DMS 273 (cell line): ENCODE measurements around the gene PIP4K2A.

ENCODE experiments used
- DNase-seq: peaks from one replicate; lab custom pipeline; 2025; ENCODE audit not compliant: unreplicated experiment; lab: John Stamatoyannopoulos, UW

The PIP4K2A gene

DNA sequence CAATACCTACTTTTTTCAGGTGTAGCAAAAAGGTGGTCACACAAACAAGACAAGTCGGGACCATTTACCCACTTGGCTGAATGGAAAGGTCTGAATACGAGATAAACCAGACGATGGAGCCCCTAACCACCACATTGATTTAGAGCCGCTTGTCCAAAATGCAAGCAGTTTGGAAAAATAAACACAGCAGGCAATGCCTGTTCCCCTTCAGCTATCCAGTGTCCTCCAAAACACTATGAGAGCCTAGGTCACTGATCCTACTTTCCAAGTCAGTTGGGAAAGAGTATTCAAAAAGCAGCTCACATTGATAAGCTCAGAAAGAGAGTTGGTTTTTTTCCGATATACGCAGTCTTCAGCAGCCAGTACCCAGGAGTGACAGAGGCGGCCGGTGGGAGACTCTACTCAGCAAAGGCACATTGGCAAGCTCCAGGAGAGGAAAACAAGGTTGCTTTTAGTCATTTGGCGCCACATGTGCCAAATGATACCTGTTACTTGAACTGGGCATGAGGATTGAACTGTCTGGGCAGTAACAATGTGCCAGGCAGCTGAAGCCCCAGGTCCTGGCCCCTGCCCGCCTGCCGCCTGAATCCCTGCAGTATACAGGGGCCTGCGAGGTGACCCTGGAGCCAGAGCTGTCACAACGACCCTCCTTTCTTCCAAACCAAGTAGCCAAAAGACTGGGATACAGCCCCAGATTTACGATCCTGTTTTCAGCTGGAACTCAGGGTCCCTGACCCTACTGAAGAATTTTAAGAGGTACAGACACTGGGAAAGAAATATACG, 109.8 kb downstream of the PIP4K2A start:
- no peak for DNase-seq

DNA sequence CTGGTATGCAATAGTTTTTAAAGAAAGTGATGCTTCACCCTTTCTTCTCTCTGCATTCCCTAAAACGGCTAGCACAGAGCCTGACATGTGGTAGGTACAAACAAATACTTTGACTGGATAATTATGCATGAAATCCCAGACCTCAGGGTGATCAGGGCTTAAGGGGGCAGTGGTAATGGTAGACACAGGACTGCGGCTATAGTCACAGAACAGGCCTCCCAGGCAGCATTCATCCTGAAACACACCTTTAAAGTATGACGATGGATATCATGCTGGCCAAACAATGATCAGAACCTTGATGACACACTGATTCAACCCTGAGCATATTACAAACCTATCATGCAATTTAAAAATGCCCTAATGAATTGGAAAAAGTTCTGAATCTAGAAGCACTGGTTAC, 110.8 kb downstream of the PIP4K2A start:
- no peak for DNase-seq

DNA sequence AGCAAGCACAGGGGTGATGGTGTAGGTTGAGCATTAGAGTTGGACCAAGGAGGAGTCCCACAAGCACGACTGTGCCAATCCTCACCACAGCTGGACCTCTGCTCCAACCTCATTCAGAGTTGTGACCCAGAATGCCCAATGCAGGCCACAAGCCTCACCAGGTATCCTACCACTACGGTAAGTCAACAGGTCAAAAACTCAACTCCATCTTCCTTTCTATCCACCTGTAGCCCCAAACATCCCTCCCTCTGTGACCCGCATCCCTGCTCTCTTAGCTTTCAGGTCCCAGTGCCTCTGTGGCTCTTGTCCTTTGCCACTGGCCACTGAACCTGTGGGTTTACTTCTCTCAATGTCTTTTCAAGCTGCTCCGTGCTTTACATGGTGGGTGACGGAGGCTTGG, 112.8 kb downstream of the PIP4K2A start:
- no peak for DNase-seq

DNA sequence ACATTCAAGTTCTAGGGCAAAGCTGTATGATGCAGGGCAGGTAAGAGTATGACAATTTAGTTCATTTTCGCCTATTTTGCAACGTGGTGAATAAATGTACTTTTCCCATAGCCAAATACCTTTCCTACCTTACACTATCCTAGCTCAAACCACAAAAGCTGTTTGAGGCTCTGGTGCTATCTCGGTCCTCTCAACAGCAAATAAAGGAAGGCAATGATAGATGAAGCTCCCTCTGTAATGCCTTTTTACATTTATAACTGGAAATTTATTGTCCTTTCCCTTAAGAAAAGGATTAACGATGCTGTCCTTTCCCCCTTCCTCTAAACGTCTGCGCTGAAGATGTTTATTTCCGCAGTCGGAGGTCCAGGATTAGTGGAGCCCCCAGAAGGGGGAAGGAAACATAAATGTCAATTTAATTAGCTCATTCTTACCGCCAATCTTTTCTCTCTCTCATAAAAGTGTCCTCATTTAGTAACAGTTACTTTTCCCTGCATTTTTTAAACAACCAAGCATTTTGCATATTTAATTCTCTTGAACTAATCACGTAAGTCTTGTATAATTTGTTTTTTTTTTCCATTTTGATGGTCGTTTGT, 114.6 kb downstream of the PIP4K2A start:
- no peak for DNase-seq

DNA sequence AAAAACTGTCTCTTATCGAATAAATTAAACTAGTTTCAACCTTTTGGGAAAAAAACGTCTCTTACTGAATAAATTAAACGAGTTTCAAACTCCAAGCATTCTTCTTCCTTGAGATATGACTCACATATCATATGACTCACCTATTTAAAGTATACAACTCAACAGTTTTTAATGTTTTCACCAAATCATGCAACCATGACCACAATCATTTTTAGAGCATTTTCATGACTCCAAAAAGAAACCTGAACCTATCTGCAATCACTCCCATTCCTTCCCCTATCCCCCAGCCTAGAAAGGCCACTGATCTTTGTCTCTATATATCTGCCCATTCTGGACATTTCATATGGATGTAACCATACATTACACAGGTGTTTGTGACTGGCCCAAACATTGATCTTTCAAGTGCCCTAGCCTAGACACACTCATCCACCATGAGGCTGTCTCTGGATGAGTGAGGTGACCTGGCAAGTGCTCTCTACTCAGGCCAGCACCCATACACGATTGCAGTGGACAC, 115.3 kb downstream of the PIP4K2A start:
- DNase-seq = no peak

DNA sequence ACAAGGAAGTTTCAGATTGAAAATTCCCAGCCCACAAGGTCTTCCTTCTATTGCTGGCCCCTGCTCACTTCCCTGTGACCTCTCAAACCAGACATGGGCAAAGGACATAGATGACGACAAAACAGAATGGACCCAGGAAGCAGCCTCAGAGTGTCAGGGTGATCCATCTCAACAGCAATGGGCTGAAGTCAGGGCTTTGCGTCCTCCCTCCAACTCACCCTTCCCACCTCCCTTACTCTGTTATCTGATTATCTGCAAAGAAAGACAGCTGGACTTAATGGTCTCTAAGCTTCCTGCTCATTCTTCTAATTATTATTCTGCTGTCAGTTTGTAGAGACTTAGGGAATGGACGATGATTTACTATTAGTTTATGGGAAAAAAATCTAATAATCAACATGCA, 115.9 kb downstream of the PIP4K2A start:
- DNase-seq = peak; percentile 5

DNA sequence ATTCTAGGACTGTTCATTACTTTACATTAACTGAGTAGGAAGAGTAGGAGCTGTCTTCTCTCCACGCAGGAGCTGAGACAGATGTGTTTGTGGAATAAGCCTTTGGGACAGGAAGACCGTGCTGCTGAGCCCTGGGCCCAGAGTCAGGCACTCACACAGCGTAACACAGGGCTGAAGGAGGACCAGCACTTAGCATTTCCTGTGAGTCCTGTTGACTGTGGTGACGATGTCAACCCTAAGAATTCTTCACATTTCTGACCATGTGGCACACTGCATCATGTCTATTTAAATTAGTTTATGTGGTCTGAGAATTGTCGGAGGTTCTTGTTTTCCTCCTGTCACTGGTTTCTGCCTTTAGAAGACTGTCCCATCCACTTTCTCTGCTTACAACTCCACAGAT, 117.2 kb downstream of the PIP4K2A start:
- no peak for DNase-seq

DNA sequence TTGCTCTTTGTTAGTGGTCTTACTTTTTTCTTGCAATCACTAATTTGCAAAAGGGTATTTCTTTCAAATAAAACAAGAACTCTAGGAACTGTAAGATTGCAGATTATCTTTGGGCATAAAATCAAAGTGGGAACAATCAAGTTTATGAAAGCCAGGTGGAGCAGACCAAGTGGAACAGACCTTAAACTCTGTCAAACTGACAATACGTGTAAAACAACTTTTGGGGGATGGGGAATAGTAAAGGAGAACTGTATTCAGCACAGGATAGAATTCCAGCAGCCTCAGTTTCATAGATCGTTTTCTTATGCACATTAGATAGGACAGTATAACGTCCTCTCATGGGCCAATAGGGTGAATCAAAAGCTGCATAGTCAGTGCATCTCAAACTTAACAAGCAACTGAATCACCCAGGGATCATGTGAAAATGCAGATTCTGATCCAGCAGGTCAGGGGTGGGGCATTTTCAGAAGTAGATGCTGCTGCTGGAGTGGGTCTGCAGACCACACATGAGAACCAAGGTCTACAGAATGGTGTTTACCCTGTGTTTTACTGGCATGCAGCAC, 120.7 kb downstream of the PIP4K2A start:
- no peak for DNase-seq

DNA sequence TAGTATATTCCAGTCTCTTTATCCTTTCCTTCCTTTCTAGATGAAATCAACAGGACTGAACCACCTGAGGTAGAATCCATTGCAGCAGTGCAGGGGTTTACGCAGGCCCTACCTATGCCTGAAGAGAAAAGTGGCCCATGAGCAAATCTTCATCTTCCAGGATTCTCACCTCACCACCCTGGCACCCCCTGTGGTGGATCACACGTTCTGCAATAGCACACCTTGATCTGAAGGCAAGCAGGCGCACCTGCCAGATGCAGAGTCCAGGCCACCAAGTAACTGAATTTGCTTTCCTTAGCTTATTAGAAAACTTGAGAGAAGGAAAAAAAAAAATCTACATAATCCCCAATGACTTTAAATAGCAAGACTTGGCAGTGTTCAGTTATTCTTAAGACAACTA, 121.4 kb downstream of the PIP4K2A start:
- DNase-seq = no peak

DNA sequence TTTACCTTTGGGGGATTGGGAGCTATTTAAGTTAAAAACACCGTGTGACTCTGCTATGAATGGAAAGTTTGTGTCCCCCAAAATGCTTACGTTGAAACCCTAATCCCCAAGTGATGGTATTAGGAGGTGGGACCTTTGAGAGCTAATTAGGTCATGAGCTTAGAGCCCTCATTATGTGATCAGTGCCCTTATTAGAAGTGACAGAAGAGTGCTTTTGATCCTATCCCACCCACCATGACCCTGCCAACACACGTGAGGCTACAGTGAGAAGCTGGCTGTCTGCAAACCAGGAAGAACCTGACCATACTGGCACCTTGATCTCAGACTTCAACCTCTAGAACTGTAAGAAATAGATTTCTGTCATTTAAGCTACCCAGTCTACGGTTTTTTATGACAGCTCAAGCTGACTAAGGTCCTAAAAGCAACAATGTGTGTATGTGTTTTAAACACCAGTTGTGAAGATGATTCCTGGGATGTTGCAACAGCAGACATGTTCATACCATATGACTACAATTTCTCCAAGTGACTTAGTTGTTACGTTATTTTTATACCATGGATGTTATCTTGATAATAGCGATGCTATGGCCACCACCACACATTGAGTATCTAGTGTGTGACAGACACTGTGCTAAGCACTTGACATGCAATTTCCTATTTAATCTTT, 124.4 kb downstream of the PIP4K2A start:
- no peak for DNase-seq

DNA sequence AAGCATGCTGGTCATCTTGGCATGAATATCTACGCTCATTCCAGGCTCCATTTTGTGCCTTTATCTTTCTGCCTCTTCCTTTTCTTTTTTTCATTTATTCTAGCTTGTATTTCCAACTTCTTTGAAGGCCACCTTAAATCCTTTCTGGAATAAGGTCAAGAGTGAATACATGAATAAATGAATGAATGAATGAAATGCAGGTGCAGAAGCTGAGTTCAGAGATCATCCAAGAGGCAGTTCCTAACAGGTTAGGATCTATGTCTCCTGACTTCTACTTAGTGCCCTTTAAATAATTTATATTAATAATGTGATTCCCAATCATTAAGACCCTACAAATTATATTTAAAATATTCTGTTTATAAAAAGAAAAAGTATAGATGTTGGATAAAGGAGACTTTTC, 125.9 kb downstream of the PIP4K2A start:
- DNase-seq = no peak

DNA sequence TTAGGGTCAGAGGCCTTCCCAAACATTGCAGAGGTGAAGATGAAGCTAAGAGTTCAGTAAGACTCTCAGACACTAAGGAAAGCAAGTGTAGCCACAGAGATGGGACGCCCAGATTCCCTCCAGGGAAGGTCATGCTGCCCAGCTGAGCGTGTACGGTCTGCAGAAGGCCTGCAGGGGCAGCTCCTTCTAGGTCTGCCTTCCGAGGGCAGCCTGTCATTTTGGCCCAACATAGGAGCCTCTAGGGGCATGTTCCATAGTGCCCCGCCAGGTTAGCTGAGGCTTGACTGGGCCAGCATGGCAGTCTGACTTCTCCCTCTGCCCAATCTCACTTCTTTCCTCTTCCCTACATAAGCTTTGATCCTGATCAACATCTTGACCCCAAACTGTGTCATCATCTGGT, 130.7 kb downstream of the PIP4K2A start:
- no peak for DNase-seq

DNA sequence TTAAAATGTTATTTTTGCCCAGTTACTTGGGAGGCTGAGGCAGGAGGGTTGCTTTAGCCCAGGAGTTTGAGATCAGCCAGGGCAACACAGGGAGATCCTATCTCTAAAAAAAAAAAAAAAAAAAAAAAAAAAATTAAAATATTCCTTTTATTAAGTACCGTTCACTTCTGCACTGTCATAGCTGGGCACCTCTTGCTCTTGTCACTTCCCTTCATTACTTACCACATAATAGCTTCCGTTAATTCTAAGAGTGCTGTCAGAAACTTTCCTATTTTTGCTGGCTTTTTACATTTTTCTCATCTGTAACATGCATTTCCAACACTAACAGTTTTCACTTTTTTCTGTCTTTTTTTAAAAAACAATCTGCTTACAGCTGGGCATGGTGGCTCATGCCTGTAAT, 132.9 kb downstream of the PIP4K2A start:
- no peak for DNase-seq

DNA sequence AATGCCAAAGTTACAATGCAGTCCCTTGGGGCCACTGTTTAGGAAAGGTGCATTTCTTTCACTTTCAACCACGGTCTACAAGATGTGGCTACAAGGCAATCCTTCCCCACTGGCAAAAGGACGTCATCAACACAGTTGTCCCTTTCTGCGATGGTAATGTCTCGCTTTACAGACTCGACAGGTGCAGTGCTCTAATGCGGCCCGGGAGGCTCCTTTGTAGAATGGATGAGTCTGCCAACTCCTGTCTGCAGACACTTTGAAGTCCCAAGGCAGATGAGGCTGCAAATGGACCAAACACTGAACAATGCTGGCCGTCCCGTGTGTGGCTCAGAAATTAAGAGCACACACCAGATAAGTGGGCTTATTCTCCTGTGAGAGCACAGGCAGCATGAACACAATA, 133.7 kb downstream of the PIP4K2A start:
- DNase-seq = no peak

DNA sequence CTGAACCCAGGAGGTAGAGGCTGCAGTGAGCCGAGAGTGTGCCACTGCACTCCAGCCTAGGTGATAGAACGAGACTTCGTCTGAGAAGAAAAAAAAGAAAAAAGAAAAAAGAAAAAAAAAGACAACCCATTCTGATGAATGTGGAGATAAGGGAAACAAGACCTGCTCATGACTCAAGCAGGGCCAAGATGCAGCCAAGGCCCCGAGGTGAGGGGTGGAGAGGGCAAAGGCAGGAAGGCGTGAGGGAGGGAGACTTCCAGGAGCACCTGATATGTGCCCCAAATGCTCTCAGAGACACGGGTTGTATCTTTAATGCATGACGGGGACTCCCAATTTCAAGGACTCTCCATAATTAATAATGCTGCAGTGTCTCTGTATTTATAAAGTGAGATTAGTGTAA, 134.6 kb downstream of the PIP4K2A start:
- no peak for DNase-seq

DNA sequence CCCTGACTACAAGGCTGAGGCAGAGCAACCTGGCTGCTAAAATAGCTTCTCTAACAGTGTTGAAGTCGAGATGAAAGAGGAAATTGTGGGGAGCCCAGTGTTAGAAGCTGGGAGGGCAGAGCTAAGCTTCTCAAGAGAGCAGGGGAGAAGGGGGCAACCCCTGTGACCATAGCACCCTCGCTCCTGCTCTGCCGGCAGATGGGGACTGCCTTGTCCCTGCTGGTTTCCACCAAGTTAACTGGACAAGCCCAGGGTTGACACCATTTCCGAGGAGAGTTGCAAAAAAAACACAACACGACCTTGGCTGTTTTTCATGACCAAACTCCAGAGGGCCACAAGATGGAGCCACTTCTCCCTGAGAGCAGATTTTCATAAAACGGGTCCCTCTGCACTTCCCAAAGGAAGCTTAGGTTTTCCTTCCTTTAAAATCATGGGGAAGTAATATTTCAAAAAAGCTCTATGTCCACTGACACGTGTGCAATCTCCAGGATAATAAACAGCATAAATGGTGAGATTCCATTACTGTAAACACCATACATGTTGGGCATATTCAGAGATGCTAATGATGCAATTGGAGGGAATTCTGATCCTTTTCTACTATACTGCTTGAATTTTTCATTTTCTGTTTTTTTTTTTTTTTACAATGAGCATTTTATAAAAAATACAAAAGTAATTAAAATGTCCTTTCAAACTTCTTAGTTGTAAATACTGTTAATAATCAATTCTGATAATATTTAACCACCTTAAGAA, 140.4 kb downstream of the PIP4K2A start:
- DNase-seq = peak; percentile 6

DNA sequence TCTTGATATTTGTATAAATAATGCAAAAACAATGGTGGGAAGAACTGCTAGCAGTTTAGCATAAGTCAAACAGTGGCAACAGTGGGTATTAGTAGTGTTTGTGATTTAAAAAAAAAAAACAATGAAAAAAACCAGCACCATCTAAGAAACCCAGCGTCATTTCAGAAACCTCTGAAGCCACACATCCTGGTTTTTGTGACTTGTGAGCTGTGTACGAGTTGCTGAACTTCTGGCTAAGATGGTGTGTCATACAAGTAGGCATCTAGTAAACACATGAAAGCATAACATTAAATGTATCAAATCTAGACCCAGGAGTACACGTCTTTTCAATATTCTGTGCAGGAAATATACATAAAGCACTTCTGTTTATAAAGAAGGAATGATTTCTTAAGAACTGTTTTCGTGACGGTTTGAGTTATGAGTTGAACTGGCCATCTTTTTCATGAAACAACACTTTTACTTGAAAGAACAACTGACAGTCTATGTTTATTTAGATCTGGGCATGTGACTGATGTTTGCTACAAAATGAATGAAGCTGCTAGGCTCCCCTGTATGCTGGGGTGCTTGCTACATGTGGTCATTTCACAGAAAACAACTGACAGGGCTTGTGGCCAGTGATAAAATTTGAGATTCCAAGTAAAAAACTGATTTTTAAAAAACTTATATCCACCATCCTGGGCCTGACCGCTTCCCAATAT, 143.5 kb downstream of the PIP4K2A start:
- DNase-seq = no peak

DNA sequence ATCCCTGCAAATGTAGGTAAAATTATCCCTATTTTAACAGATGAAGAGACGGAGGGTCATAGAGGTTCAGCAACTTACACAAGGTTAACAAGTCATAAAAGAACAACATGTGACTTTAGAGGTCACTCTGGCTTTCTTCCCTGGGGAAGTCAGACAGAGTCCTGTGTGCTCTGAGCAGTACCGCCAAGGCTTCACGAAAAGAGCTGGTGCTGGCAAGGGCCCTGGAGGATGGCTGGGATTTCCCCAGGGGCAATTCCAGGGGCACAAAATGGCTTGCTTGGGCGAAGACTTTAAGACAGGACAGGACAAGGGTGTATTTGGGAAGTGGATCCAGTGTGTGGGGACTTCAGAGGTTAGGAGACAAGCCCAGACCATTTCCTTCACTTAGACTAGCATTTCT, 144.1 kb downstream of the PIP4K2A start:
- no peak for DNase-seq

DNA sequence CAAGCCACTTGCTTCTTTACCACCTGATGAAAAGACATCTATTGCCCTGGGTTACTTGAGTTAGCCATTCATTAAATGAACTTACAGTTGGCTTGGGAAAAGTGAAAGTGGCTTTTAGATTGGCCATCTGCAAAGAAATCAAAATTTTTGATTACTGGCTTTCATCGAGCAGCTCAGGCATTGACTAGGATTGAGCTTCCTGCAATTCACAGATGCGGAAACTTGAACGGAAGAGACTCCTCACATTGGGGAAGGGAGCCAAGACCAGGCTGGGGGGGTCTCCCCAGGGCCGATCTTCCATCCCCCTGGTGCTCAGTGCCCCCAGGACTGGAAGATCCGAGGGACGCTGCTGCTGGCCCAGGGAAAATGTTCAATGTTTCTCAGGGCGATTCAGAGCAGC, 145.4 kb downstream of the PIP4K2A start:
- no peak for DNase-seq

DNA sequence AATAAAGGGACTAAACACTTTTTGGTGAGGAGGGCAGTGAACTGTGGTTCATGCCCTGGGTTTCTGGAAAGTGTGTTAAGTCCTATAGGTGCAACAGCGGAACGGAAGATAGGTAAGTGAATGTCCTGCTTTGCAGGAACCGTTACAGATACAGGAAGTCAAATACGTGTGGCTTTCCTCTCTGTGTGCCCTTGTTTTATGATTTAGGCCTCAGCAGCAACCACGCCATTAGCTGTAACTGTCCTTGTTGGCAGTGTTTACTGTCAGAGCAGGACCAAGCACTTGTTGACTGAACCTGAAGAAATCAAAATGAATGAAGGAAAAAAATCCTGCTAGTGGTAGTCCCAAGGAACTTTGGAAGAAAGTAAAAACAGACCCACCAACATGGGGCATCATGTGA, 150.3 kb downstream of the PIP4K2A start:
- no peak for DNase-seq

DNA sequence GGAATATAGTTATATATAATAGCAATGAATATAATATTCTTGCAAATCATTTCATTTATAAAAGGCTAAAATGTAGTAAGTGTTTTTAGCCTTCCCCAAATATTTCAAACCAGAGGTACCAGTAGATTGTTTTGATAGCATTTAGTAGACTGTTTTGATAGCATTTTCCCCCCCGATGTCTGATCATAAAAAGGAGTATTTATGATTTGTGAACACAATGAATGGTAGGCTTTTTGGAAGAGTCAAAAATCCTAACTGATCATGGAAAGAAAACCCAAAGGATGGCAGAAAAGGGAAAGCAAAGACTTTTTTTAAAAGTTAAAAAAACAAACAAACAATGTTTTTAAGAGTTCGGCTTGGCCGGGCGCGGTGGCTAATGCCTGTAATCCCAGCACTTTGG, 152.5 kb downstream of the PIP4K2A start:
- no peak for DNase-seq
